DMS114 treated with DMSO at 0.1 percent for 48 hours (cell line): ENCODE results near the gene TLR10.

Experiments used
- DNase-seq: peaks from one replicate; lab custom pipeline; 2025; ENCODE audit not compliant: unreplicated experiment; lab: John Stamatoyannopoulos, UW

The TLR10 gene

DNA sequence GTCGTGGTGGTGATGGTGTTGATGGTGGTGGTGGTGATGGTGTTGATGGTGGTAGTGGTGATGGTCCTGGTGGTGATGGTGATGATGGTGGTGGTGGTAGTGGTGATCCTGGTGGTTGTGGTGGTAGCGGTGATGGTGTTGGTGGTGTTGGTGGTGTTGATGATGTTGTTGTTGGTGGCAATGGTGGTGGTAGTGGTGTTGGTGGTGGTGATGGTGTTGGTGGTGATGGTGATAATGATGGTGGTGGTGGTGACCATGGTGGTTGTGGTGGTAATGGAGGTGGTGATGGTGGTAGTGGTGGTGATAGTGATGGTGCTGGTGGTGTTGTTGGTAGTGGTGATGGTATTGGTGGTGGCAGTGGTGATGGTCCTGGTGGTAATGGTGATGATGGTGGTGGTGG is 49.1 kb downstream of the TLR10 start:
- no peak for DNase-seq

DNA sequence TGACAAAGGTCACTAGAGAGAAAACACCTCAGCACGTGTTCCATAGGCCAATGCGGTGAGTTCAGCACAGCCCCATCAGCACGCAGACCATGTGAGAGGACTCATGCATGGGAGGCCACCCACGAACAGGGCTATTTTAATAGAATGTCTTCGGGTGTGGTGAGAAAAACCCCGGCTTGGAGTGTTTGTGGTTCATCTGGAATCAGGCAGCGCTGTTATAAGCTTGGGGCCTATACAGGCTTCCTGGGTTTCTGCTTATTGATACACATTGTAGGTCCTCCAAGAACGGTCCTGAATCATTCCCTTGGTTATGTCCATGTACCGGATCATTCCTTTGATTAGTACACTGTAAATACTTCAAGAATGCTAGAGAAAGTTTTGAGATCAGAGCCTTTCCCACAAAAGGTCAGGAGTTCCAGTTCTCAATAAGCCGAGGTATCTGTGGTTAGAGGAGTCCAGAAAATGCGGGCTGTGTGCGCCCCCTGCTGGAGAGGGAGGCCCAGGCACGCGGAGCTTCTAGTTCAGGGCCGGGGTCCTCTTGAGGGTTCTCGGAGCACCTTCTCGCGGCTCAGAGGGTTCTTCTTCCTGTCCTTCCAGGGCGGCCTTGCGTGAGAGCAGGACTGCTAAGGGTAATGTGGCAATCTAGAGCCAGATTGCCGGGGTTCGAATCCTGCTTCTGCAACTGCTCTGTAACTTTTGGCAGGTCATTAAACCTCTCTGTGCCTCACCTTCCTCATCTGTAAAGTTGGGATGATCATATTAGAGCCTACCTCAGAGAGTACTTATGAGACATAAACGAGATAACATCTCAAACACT is 51.8 kb downstream of the TLR10 start:
- no peak for DNase-seq

DNA sequence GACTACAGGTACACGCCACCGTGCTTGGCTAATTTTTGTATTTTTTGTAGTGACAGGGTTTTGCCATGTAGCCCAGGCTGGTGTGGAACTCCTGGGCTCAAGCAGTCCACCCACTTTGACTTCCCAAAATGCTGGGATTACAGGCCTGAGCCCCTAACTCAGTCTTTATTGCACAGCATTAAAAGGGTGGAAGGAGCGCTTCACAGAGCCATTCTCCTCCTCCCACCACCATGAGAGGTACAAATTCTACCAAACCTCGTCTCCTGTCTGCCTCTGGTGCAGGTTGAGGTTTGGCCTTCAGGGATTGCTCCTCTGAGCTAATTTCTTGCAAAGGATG is 52.3 kb downstream of the TLR10 start:
- no peak for DNase-seq

DNA sequence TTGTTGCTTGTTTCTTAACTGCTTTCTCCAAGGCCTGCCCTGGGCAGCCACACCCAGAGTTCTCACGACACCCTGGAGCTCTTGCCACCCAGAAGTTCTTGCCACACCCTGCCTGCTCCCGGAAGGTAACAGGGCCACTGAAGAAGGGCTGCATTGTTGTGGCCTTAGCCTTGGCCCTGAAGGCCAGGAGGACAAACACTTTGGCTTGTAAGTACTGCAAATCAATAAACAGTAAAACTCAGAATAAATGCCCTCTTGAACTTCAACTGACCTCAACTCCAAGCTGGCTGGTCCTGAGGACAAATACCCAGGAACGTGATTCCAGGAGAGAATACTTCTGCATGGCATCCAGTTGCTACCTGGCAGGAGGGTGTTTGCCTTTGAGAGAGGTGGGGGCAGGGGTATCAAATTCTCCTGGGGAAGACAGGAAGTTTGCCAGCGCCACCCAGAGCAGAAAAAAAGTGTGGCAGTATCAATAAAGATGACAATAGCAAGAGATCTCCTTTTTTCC is 54.1 kb downstream of the TLR10 start:
- DNase-seq = no peak

GRCh38 chr4:38724475-38724808 is 58.3 kb downstream of the TLR10 start:
- DNase-seq = no peak

DNA sequence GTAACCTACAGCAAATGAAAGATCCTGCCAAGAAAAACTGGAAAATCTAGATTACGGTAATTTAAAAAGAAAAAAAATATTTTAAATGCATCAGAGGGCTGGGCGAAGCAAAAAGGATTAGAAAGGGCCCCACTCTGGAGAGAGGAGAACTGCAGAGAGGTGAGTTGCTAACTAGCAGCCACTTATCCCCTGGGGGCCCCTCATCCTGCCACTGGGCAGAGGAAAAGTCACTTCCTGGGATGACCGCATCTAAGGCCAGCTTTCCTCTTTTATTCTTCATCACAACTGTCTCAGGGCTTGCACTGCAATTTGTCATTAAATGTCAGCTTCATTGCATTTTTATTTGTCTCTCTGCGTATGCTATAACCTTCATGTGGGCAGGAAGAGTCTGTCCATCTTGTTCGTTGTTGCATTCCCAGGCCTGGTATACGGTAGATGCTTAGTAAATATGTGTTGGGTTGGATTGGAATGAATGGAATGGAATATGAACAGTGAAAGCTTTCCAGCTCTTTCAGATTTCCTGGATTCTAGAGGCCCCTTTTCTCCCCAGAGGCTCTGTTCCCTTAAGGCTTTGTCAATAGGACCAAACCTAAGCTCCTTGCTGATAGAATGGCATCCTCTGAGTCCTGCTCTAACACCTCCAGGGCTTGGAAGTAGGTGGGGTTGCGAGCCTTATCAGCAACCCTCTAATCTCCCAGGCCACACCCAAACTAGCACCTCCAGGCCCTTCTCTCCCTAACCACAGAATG is 58.9 kb downstream of the TLR10 start:
- no peak for DNase-seq

DNA sequence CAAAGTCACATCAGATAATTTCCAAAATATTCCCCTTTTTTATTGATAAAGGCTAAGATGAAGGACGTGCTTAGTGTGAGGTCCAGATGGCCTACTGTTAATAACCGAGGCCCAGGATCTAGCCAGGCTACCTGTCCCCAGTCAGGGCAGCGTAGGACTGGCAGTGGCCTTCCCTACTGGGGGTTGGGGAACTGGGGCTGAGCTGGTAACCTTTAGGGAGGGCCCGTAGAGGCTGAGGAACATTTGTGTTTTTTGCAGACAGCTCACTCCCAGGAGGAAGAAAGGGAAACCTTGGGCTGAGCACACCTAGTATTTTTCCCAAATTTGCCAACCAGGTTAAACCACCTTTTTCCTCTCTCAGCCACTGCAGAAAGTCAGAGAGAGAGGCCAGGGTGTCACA is 59.7 kb downstream of the TLR10 start:
- no peak for DNase-seq
